Memory B cell (primary cell): ENCODE results near the gene ZNF326.
"Not testable (repeated sequence)": the region's sequence is repeated elsewhere in the genome, so short reads cannot be mapped to it uniquely, and the experiment has no call there.

Experiments used
- ATAC-seq: fragments of 150-1000 bp; cut with Tn5 transposase; 2 replicates; pipeline ENCODE4 v1.10.0; 2021; ENCODE audit warnings: low read depth, mild to moderate bottlenecking, moderate library complexity
- DNase-seq, 2 donors: peaks; one replicate each; pipeline ENCODE4 v3.0.0; 2022; ENCODE audit warnings: low spot score in 2 of 2
- H3K27ac Mint-ChIP-seq: one replicate; pipeline ENCODE4 v1.8.0; 2022; ENCODE audit warnings: mild to moderate bottlenecking, moderate library complexity, mixed read lengths
- H3K27me3 Mint-ChIP-seq: one replicate; pipeline ENCODE4 v1.8.0; 2022; ENCODE audit warnings: mixed read lengths
- H3K36me3 Mint-ChIP-seq: one replicate; pipeline ENCODE4 v1.8.0; 2022; ENCODE audit warnings: mild to moderate bottlenecking, mixed read lengths
- H3K4me1 Mint-ChIP-seq: one replicate; pipeline ENCODE4 v1.8.0; 2022; ENCODE audit warnings: mixed read lengths
- H3K4me3 Mint-ChIP-seq: one replicate; pipeline ENCODE4 v1.8.0; 2022; ENCODE audit warnings: mild to moderate bottlenecking, moderate library complexity, mixed read lengths
- H3K9me3 Mint-ChIP-seq: one replicate; pipeline ENCODE4 v1.8.0; 2022; ENCODE audit warnings: mixed read lengths

ZNF326 gene

GRCh38 chr1:89978755-89979154 lies 16.2 kb upstream of the ZNF326 start:
- H3K36me3 Mint-ChIP-seq = no peaks in the 10 kb centered on the region
- DNase-seq (no peak), ATAC-seq (no peak)
- H3K27me3 Mint-ChIP-seq = peaks cover 2% of the 10 kb centered on the region
- no peak overlapping the region for H3K4me3 Mint-ChIP-seq
- H3K27ac Mint-ChIP-seq = no peak overlapping the region
- H3K4me1 Mint-ChIP-seq = no peaks in the 10 kb centered on the region
- H3K9me3 Mint-ChIP-seq = no peaks in the 10 kb centered on the region

- Mint-ChIP-seq H3K9me3 (no peaks in the 10 kb centered on the region), H3K4me1 (no peaks in the 10 kb centered on the region), H3K27ac (no peak overlapping the region), H3K27me3 (peaks cover 3% of the 10 kb centered on the region), H3K4me3 (no peak overlapping the region), H3K36me3 (no peaks in the 10 kb centered on the region)
- DNase-seq (no peak), ATAC-seq (no peak)
Observed at GRCh38 chr1:89980605-89981004, 14.3 kb upstream of the ZNF326 start.

- not testable (repeated sequence) for DNase-seq, H3K4me1 Mint-ChIP-seq, H3K4me3 Mint-ChIP-seq, H3K27ac Mint-ChIP-seq, H3K9me3 Mint-ChIP-seq, H3K36me3 Mint-ChIP-seq, H3K27me3 Mint-ChIP-seq, ATAC-seq
Observed at GRCh38 chr1:89982846-89983245, 12.1 kb upstream of the ZNF326 start.

- not testable (repeated sequence) for H3K4me3 Mint-ChIP-seq, H3K27me3 Mint-ChIP-seq, ATAC-seq, H3K27ac Mint-ChIP-seq, DNase-seq, H3K4me1 Mint-ChIP-seq, H3K9me3 Mint-ChIP-seq, H3K36me3 Mint-ChIP-seq
Observed at GRCh38 chr1:89984564-89985116, 10.3 kb upstream of the ZNF326 start.

- Mint-ChIP-seq H3K36me3 (no peaks in the 10 kb centered on the region), H3K9me3 (no peaks in the 10 kb centered on the region), H3K4me1 (no peaks in the 10 kb centered on the region), H3K27ac (no peak overlapping the region), H3K27me3 (peaks cover 1% of the 10 kb centered on the region), H3K4me3 (no peak overlapping the region)
- ATAC-seq = no peak
- DNase-seq = no peak
Observed at GRCh38 chr1:89986020-89986419, 8.9 kb upstream of the ZNF326 start.

- Mint-ChIP-seq H3K27ac (no peak overlapping the region), H3K9me3 (no peaks in the 10 kb centered on the region), H3K27me3 (peaks cover 3% of the 10 kb centered on the region), H3K4me1 (no peaks in the 10 kb centered on the region), H3K4me3 (no peak overlapping the region), H3K36me3 (no peaks in the 10 kb centered on the region)
- ATAC-seq (peak; percentile 86), DNase-seq (peak; percentile 37 to 65)
Observed at GRCh38 chr1:89987159-89987819, 7.6 kb upstream of the ZNF326 start.

GRCh38 chr1:89989099-89989498 lies 5.8 kb upstream of the ZNF326 start:
- H3K27me3 Mint-ChIP-seq = peaks cover 3% of the 10 kb centered on the region
- ATAC-seq = no peak
- no peak overlapping the region for H3K4me3 Mint-ChIP-seq
- H3K27ac Mint-ChIP-seq = no peak overlapping the region
- H3K36me3 Mint-ChIP-seq = no peaks in the 10 kb centered on the region
- DNase-seq = no peak
- H3K9me3 Mint-ChIP-seq = no peaks in the 10 kb centered on the region
- no peaks in the 10 kb centered on the region for H3K4me1 Mint-ChIP-seq

GRCh38 chr1:89989799-89990198 lies 5.1 kb upstream of the ZNF326 start:
- Mint-ChIP-seq H3K9me3 (no peaks in the 10 kb centered on the region), H3K27me3 (peaks cover 3% of the 10 kb centered on the region), H3K4me3 (no peak overlapping the region), H3K27ac (no peak overlapping the region), H3K36me3 (no peaks in the 10 kb centered on the region), H3K4me1 (no peaks in the 10 kb centered on the region)
- no peak for ATAC-seq
- no peak for DNase-seq

GRCh38 chr1:89990976-89991831 lies 3.7 kb upstream of the ZNF326 start:
- Mint-ChIP-seq H3K4me3 (no peak overlapping the region), H3K27ac (no peak overlapping the region)

GRCh38 chr1:89993541-89993940 lies 1.4 kb upstream of the ZNF326 start:
- ATAC-seq = no peak
- Mint-ChIP-seq H3K36me3 (no peaks in the 10 kb centered on the region), H3K27ac (no peak overlapping the region), H3K4me3 (no peak overlapping the region), H3K27me3 (peaks cover 2% of the 10 kb centered on the region), H3K9me3 (no peaks in the 10 kb centered on the region), H3K4me1 (peaks cover 12% of the 10 kb centered on the region)
- DNase-seq = no peak

More at GRCh38 chr1:89990976-89991831, 3.7 kb upstream of the ZNF326 start:
- DNase-seq = no peak
- Mint-ChIP-seq H3K27me3 (peaks cover 2% of the 10 kb centered on the region), H3K9me3 (no peaks in the 10 kb centered on the region), H3K36me3 (no peaks in the 10 kb centered on the region), H3K4me1 (peaks cover 3% of the 10 kb centered on the region)
- no peak for ATAC-seq

GRCh38 chr1:89994231-89994804 lies 592 bp upstream of the ZNF326 start:
- H3K27me3 Mint-ChIP-seq = peaks cover 2% of the 10 kb centered on the region
- H3K9me3 Mint-ChIP-seq = no peaks in the 10 kb centered on the region
- peak overlapping the region; percentile 97 for H3K27ac Mint-ChIP-seq
- ATAC-seq = no peak
- no peak for DNase-seq
- no peaks in the 10 kb centered on the region for H3K36me3 Mint-ChIP-seq
- H3K4me3 Mint-ChIP-seq = peak overlapping the region; percentile 97
- H3K4me1 Mint-ChIP-seq = peaks cover 12% of the 10 kb centered on the region

GRCh38 chr1:89995598-89996449 lies 914 bp downstream of the ZNF326 start:
- DNase-seq (no peak), ATAC-seq (no peak)
- Mint-ChIP-seq H3K27me3 (peaks cover 2% of the 10 kb centered on the region), H3K9me3 (no peaks in the 10 kb centered on the region), H3K4me3 (peak overlapping the region; percentile 97), H3K27ac (peak overlapping the region; percentile 97), H3K36me3 (peaks cover 3% of the 10 kb centered on the region), H3K4me1 (peaks cover 20% of the 10 kb centered on the region)

GRCh38 chr1:89996450-89997110 lies 1.7 kb downstream of the ZNF326 start:
- DNase-seq (no peak), ATAC-seq (no peak)
- Mint-ChIP-seq H3K4me3 (peak overlapping the region; percentile 97), H3K27ac (no peak overlapping the region), H3K27me3 (no peaks in the 10 kb centered on the region), H3K36me3 (peaks cover 3% of the 10 kb centered on the region), H3K4me1 (peaks cover 23% of the 10 kb centered on the region), H3K9me3 (no peaks in the 10 kb centered on the region)
